ENCODE measurements around the gene SYNC.
"Not testable (repeated sequence)": the region's sequence is repeated elsewhere in the genome, so short reads cannot be mapped to it uniquely, and the experiment has no call there.

The SYNC gene

GRCh38 chr1:32685498-32685897 is 17.1 kb downstream of the SYNC start:
- H3K9me3 ChIP-seq = no peaks in the 10 kb centered on the region
- DNase-seq = no peak
- no peak for TF ChIP-seq CTCF (IDR thresholded peaks at IDR 0.05; ENCODE audit: low read depth, low read length)
- H3K36me3 ChIP-seq = peaks cover 14% of the 10 kb centered on the region
- no peak overlapping the region for H3K4me3 ChIP-seq (ENCODE audit: low read depth, low read length)
- no peaks in the 10 kb centered on the region for H3K4me1 ChIP-seq
- H3K27me3 ChIP-seq = no peaks in the 10 kb centered on the region

GRCh38 chr1:32684167-32684811 is 18.3 kb downstream of the SYNC start:
- Histone ChIP-seq H3K36me3 (peaks cover 15% of the 10 kb centered on the region), H3K4me1 (no peaks in the 10 kb centered on the region), H3K27me3 (no peaks in the 10 kb centered on the region), H3K4me3 (ENCODE audit: low read depth, low read length) (no peak overlapping the region), H3K9me3 (no peaks in the 10 kb centered on the region)
- no peak for DNase-seq
- no peak for TF ChIP-seq CTCF (IDR thresholded peaks at IDR 0.05; ENCODE audit: low read depth, low read length)

GRCh38 chr1:32683397-32683796 is 19.2 kb downstream of the SYNC start:
- no peak for DNase-seq
- peaks cover 15% of the 10 kb centered on the region for H3K36me3 ChIP-seq
- no peak overlapping the region for H3K4me3 ChIP-seq (ENCODE audit: low read depth, low read length)
- no peaks in the 10 kb centered on the region for H3K27me3 ChIP-seq
- no peak for TF ChIP-seq CTCF (IDR thresholded peaks at IDR 0.05; ENCODE audit: low read depth, low read length)
- no peaks in the 10 kb centered on the region for H3K9me3 ChIP-seq
- H3K4me1 ChIP-seq = no peaks in the 10 kb centered on the region

- no peaks in the 10 kb centered on the region for H3K9me3 ChIP-seq
- H3K4me3 ChIP-seq (ENCODE audit: low read depth, low read length) = no peak overlapping the region
- no peak for DNase-seq
- TF ChIP-seq CTCF (IDR thresholded peaks at IDR 0.05; ENCODE audit: low read depth, low read length) = no peak
- H3K27me3 ChIP-seq = no peaks in the 10 kb centered on the region
- peaks cover 19% of the 10 kb centered on the region for H3K36me3 ChIP-seq
- H3K4me1 ChIP-seq = no peaks in the 10 kb centered on the region
Observed at GRCh38 chr1:32681999-32682398, 20.6 kb downstream of the SYNC start.

GRCh38 chr1:32681509-32681908 is 21.1 kb downstream of the SYNC start:
- Histone ChIP-seq H3K9me3 (no peaks in the 10 kb centered on the region), H3K4me1 (no peaks in the 10 kb centered on the region), H3K36me3 (peaks cover 19% of the 10 kb centered on the region), H3K4me3 (ENCODE audit: low read depth, low read length) (no peak overlapping the region), H3K27me3 (no peaks in the 10 kb centered on the region)
- no peak for DNase-seq
- TF ChIP-seq CTCF (IDR thresholded peaks at IDR 0.05; ENCODE audit: low read depth, low read length) = no peak

GRCh38 chr1:32680642-32681041 is 21.9 kb downstream of the SYNC start:
- Histone ChIP-seq H3K27me3 (no peaks in the 10 kb centered on the region), H3K36me3 (peaks cover 23% of the 10 kb centered on the region), H3K4me1 (no peaks in the 10 kb centered on the region), H3K9me3 (no peaks in the 10 kb centered on the region), H3K4me3 (ENCODE audit: low read depth, low read length) (no peak overlapping the region)
- TF ChIP-seq CTCF (IDR thresholded peaks at IDR 0.05; ENCODE audit: low read depth, low read length) = no peak
- DNase-seq = no peak

GRCh38 chr1:32679993-32680392 is 22.6 kb downstream of the SYNC start:
- peaks cover 22% of the 10 kb centered on the region for H3K36me3 ChIP-seq
- not testable (repeated sequence) for H3K4me1 ChIP-seq; H3K4me3 ChIP-seq (ENCODE audit: low read depth, low read length); DNase-seq; H3K27me3 ChIP-seq; H3K9me3 ChIP-seq

Data from BE2C (cell line).